HTERT RPE-1 (cell line): ENCODE results near the gene IFT57.
"Not testable (repeated sequence)": the region's sequence is repeated elsewhere in the genome, so short reads cannot be mapped to it uniquely, and the experiment has no call there.

ENCODE experiments used
- in situ Hi-C: fragments of 300-500 bp; cut with MboI; formaldehyde crosslinking; loops from 4 replicates; pipeline ENCODE4 v1.14.3; 2020; ENCODE audit warnings: low sequenced_read_pairs

Gene IFT57, protein sequence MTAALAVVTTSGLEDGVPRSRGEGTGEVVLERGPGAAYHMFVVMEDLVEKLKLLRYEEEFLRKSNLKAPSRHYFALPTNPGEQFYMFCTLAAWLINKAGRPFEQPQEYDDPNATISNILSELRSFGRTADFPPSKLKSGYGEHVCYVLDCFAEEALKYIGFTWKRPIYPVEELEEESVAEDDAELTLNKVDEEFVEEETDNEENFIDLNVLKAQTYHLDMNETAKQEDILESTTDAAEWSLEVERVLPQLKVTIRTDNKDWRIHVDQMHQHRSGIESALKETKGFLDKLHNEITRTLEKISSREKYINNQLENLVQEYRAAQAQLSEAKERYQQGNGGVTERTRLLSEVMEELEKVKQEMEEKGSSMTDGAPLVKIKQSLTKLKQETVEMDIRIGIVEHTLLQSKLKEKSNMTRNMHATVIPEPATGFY

DNA sequence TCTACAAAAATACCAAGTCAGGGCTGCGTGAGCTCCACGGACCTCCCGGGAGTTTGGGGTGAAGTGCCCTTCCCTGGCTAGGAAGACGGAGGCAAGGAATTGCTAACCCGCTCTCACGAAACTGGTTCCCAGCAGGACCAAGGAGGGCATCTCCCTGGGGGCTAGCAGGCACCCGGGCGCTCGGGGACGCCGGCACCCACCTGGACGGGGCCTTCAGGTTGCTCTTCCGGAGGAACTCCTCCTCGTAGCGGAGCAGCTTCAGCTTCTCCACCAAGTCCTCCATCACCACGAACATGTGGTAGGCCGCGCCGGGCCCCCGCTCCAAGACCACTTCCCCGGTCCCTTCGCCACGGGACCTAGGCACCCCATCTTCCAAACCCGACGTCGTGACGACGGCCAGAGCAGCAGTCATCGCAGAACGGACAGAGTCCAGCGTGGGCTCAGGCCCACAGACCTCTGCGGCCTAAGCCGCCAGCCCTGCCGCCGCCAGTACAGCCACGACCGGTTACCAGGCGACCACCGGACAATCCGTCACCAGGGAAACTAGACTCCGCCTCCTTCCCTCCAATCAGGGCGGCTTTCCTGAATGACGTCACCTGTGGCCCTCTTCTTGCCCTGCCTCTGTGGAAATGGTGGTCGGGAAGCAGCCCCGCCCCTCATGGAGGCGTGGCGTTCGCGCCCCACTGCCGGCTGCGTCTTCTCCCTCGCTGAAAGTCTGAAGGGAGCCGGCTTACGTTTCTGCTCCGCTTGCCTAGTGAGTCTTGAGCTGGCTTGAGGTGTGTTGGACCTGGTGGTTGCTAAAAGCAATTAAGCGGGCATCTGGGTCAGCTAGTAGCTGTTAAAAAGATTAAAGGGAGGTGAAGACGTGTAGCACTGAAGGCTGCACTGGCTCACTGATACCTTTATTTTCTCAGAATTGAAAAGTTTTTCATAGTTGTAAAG is at the start of gene IFT57:
Gene IFT57, minus strand, starts transcription at position 514 of the 942 bp plus-strand sequence. Its CDS starts 102 bp downstream, at position 412.
- in situ Hi-C loops, result no loop called here

DNA sequence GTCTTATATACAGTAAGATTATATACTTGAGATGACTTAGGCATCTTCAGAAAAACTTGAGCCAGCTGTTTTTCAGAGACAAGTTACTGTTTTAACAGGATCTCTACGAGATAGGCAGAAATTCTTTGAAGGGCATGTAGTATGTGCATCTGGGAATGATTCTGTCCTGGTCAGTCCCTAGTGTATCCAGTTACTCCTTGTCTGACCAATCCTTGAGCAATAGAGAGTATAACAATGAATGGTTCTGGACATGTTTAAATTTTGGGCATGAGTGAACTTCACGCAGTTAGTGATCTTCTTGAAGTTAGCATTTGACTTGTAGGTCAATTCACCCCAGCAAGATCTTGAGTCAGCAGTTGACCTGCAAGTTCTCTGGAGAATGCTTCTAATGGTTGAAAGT is 49.4 kb upstream of the IFT57 start:
- in situ Hi-C loops, result no loop called here

DNA sequence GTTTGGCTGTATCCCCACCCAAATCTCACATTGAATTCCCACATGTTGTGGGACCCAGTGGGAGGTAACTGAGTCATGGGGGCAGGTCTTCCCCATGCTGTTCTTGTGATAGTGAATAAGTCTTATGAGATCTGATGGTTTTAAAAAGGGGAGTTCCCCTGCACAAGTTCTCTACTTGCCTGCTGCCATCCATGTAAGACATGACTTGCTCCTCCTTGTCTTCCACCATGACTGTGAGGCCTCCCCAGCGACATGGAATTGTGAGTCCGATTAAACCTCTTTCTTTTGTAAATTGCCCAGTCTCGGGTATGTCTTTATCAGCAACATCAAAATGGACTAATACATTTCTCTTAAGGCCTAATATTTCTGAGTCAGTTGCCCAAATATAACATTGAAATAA is 46.0 kb upstream of the IFT57 start:
- in situ Hi-C loops, result not testable (repeated sequence)

DNA sequence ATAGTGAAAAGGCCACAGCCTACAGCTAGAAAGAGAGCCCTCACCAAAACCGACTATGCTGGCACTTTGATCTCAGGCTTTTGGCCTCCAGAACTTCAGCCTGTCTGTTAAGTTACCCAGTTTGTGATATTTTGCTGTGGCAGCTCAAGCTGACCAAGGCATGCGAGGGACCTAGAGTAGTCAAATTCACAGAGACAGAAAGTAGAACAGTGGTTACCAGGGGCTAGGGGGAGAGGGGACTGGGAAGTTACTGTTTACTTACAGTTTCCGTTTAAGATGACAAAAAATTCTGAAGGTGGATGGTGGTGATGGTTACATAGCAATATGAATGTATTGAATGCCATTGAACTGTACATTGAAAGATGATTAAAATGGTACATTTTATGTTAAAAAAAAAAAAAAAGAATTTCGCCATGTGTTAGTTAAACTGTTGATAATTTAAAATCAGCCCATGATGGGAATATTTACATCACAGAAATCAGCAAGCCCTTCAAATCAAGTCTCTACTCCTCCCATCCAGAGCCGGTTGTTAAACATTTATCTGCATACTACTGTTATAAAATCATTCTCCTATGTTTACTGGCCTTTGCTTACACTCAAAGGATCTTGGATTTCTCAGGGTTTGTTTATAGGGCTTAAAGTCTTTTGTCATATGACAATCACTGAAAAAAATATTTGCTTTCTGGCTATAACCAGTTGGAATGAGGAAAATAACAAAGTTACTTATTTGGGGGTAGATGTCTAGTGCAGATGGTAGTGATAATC is 42.5 kb upstream of the IFT57 start:
- in situ Hi-C loops, result not testable (repeated sequence)

DNA sequence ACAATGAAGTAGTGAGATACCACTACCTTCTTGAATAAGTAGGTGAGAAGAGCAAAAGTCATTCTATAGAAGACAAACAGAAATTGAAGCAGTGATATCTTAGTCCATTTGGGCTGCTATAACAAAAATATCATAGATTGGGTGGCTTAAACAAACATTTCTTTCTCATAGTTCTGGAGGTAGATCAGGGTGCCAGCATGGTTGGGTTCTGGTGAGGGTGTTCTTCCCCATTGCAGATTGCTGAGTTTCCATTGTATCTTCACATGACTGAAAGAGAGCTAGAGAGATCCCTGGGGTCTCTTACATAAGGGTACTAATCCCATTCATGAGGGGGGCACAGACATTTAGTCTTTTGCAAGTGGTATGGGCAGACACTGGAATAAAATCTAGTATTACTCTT is 32.9 kb upstream of the IFT57 start:
- in situ Hi-C loops, result no loop called here

DNA sequence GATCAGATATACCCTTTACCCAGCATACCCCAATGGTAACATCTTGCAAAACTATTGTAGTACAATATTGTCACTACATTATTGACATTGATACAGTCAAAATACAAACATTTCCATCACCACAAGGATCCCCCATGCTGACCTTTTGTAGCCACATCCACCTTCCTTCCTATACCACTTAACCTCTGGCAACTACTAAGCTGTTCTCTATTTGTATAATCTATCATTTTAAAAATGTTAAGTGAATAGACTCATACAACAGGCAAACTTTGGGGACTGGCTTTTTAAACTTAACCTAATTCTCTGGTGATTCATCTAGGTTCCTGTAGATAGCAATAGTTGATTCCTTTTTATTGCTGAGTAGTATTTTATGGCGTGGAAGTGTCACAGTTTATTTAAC is 29.6 kb upstream of the IFT57 start:
- in situ Hi-C loops, result no loop called here

DNA sequence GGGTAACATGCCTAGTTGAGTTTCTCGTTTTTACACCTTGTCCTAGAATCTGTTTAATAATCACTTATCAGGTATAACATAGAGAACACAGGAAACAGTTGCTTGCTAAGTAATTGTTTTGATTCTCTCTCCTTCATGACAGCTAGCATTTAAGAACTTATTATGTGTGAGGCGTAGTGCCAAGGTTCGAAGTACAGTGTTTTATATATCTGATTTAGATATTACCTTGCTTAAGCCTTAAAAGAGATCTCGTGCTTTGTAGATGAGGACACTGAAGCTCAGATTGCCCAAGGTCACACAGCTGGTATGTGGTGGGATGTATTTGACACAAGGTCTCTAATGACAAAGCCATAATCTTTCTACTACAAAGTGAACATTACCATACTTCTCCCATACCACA is 29.0 kb upstream of the IFT57 start:
- in situ Hi-C loops, result no loop called here

DNA sequence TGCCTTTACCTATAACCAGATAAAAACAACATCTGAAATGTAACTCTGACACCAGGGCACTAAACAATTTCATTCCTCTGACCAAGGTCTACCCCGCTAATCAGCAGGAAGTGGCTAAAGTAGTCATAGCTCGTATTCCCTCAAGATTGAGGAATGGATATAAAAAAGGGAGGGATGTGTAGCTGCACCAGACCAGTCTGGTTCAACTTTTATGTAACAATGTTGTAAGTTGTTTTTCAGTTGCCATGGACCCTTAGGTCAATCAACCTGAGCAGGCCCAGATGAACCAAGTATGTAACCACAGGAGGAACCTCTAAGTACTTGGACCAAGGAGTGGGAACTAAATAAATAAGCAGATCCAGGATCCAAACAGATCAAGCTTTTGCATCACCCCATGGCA is 28.4 kb upstream of the IFT57 start:
- in situ Hi-C loops, result no loop called here

DNA sequence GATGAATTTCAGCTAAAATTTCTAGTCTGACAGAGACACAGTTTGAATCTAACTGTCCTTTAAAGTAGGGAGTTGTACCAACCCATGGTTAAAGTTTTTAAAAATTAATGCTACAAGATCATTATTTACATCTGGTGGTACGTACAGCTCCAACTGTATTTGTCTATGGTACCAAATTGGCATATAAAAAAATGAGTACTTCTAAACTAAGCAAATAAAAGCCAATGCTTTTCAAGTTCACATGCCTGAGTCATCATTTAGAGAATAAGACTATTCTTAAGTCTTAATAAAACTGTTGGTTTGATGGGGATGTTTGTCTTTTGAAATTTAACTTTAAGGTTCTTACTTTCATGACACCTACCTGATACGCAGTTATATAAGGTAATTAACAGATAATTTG is 21.0 kb upstream of the IFT57 start:
- in situ Hi-C loops, result no loop called here

DNA sequence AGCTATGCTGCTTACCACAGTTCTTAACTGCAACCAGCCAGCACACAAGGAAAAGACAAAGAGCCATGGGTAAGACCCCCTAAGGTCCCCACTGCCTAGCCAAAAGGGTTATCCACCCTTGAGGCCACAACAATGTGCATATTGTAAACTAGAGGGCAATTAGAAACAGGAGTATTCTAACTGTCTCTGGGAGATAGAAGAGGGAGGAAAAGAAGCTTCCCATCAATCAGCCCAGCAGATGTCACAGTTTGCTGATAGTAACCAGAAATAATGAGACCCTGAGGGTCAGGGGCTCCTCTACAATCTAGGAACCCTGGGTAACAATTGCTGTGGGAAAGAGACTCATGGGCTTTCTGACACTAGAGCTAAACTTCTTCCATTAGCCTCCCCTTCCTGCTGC is 20.6 kb upstream of the IFT57 start:
- in situ Hi-C loops, result no loop called here

DNA sequence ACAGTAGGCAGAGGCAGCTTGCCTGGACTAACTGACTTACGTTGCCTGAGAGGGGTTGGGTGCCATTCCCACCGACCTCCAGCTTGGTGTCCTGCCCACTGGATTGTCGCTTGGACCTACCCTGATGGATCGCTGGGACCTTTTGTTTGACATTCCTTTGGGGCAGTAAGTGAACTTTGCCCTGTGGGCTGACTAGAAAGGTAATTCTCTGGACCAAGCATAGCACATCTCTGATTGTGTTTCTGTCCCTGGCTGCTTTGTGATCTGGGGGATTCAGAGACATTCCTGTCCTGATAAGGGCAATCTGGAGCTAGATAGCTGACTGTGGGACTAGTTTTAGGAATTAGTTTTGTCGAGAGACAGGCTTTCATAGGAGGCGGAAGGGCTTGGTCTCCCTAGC is 19.5 kb upstream of the IFT57 start:
- in situ Hi-C loops, result no loop called here

DNA sequence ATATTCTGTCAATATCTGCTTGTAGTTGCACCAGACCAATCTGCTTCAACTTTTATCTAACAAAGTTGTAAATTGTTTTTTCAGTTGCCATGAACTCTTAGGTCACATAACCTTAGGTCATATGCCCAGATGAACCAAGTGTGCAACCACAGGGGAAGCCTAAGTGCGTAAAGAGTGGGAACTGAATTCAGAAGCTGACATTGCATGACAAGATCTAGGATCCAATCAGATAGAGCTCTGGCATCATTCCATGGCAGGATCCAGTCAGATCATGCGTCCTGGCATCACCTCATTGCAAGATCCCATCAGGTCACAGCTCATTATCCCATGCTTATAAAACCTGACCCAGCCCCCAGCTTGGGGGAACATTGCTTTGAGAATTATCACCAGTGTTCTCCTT is 18.9 kb upstream of the IFT57 start:
- in situ Hi-C loops, result no loop called here

DNA sequence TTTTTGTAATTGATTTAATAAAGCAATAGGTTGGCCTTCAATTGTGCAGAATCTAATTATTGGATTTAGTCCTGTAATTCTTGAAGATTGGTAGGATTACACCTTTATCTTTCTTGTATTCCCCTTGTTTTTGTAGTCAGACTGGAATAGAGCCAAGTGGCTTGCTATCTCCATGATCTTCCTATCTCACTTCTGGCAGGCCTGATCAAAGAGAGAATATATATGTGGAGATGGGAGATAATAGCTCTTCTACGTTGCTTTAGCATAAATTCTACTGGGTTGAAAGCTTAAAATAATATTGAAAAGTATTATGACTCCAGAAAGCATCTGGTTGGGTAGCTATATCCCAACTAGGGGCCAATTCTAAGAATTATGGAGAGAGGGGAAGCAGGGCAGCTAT is 16.9 kb upstream of the IFT57 start:
- in situ Hi-C loops, result no loop called here

DNA sequence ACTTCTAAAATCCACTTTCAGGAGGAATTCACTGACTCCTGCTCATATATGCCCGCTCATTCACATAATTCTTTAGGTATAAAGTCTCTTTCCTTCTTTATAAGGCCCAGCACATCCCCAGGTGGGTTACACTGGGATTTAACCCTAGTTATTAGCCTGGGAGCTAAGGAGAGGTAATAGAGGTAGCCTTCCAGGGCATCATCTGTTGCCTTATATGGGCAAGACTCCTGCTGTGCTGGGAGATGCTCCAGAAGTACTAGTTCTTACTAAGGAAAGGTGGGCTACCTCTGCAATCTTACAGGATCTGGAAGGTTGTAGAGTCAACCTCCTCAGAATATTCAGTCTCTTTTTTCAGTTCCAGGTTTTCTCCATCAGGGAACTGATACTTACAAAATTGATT is 13.1 kb upstream of the IFT57 start:
- in situ Hi-C loops, result no loop called here

DNA sequence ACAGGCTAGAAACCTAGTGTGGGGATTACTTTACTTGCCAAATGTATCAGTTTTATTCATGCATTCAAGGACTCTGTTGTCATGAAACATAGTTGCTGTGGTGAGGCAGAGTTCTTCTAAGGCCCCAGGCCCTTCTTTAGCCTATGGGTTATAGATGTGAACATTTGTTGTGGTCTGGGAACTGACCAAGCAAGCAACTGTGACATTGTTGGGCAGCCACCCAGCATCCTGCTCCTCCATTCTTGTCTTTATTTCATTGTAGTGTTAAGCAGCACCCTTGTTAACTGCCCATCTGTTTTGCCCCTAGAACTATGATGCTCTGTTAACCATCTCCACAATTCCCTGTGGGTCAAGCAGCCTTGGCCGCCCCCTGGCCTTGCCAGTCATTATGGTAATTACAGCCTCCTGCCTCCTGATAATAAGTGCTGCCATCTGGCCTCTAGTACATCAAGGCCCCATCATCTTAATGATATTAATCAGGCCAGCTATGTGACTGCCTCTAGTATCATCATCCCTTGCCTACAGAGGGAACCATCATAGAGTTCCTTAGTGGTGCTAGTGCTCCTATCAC is 12.2 kb upstream of the IFT57 start:
- in situ Hi-C loops, result no loop called here

DNA sequence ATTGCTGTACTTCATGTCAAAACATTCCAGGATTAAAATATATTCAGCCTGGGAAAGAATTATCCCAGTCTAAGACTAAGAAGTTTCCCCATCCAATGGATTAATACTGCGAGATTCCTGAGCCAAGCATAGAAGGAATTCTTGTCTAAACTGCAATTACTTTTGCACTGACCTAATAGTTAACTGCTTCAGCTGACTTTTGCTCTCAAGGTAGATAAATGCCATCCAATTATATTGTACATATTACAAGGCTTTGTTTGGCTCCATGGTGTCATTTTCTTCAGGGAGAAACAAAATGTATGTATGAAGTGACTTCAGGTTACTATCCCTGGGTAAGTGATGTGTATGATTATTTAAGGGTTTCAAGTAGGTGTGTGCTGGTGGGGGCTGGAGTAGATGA is 6.1 kb upstream of the IFT57 start:
- in situ Hi-C loops, result no loop called here

DNA sequence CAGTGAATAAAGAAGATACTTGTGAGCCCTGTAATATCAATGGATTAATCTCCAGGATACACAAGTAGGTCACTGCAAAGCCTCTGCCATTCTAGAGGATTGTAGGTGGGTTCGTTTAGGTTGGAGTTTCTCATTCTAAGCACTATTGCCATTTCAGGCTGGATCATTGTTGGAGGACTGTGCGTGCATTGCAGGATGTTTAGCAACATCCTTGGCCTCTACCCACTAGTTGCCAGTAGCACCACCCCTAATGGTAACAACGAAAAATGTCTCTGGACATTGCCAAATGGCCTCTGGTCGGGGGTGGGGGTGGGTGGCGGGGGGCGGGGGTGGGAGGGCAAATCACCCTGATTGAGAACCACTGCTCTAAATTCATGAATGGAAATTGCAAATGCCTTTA is 4.9 kb upstream of the IFT57 start:
- in situ Hi-C loops, result no loop called here

DNA sequence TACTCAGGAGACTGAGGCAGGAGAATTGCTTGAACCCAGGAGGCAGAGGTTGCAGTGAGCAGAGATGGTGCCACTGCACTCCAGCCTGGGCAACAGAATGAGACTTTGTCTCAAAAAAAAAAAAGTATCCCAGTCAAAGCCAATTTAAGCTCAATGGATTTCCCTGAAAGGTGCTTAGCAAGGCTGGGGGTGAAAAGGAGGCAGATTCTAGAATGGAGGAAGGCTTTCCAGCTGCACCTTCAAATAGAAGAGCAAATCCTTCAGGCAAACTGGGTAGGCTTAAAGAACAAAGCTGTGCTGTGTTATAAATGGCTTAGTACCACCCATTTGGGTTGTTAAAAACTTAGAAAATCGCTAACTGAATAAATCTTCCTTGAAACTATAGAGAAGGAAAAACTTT is 3.0 kb upstream of the IFT57 start:
- in situ Hi-C loops, result no loop called here

DNA sequence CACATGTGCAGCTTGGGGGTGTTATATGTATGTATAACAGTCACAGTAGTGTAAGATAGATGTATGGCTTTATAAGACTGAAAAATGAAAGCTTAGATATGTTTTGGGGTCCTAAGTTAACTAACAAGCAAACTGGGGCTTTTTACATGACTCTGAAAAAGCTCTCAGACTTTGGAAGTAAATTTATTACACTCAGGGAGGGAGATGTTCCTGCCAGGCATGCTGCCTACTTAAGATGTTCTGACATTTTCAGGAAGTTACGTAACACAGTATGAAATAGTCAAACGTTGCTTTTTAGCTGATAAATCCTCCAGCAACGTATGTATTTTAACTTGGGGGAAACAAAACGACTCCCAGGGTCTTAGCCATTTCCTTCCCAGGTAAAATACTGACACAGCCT is 1.7 kb upstream of the IFT57 start:
- in situ Hi-C loops, result no loop called here

DNA sequence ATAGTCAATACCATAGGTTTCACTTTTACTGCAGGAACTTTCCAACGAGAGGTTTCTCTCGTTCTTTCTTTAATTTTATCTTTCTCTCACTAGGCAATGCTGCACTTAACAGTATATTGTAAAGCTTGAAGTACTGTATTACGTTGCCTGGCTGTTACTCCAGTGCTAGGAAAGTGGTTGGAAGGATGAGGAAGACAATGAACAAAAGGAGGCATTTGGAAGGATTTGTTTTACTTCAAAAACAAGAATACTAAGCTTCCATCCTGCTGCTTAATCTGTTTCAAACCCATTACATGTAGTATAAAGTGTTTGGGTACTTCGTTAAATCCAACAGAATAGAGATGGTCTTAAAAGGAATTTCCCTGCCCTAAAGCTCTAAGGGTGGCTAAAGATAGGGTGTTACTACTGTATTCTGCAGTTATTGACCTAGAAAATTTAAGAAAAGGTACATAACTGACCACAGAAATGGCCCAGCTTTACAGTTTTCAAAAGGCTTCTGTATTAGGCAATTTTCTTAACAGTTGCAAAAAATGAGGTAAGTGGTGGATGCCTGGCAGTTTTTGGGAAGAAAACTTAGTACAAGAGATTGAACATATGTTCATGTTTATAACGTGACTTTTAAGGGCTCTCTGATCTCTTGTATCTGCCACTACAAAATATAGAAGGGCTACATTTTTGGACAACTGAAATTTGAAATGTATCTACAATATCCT is 785 bp upstream of the IFT57 start:
- in situ Hi-C loops, result no loop called here
